ENCODE data around the gene TCHHL1. TPM values are rescaled to one million over a fixed set of nuclear protein-coding genes. Genes with fewer than 3 reads are reported as not detected.

TCHHL1 gene
- total and polyA plus RNA-seq, 2 of the 8 experiments (the other 6 are each of a cell fraction or from before 2014, with no cell fraction given), result not detected

DNA sequence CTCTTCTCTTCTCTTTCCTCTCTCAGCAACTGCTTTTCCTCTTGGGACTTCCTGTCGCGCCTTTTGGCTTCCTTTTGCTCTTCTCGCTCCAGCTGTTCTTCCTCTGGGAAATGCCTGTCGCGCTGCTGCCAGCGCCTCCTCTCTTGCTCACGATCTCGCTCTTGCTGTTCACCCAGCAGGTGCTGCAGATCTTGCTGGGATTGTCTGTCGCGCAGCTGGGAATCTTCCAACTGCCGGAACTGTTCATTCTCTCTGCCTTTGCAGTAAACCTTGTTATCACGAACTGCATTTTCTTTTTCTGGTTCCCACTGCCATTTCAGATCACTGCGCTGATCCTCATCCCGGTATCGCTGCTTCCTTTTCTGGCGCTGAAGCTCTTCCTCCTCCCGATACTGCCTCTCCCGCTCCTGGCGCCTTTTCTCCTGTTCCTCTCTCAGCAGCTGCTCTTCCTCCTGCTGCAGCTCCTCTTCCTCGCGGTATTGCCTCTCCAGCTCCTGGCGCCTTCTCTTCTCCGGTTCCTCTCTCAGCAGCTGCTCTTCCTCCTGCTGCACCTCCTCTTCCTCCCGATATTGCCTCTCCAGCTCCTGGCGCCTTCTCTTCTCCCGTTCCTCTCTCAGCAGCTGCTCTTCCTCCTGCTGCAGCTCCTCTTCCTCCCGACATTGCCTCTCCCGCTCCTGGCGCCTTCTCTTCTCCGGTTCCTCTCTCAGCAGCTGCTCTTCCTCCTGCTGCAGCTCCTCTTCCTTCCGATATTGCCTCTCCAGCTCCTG is 20.6 kb upstream of the TCHHL1 start (continued):
- TF ChIP-seq TCF12 (IDR thresholded peaks at IDR 0.05; ENCODE audit: low read depth, low read length) (no peak), RBBP5 (IDR thresholded peaks at IDR 0.05; ENCODE audit: borderline replicate concordance, low read depth, low read length) (no peak), NRF1 (IDR thresholded peaks at IDR 0.05; ENCODE audit: low read depth, low read length) (no peak), SP1 (IDR thresholded peaks at IDR 0.05; ENCODE audit: low read depth, low read length) (no peak), SIRT6 (IDR thresholded peaks at IDR 0.05; ENCODE audit: low read length) (no peak), TAF1 (IDR thresholded peaks at IDR 0.05; ENCODE audit: low read depth, low read length) (no peak)
